ENCODE results near the gene APBB2.

GRCh38 chr4:40874331-40874730 lies 340.0 kb downstream of the APBB2 start:
- TF ChIP-seq CTCF (IDR thresholded peaks at IDR 0.05) (no peak), POLR2A (IDR thresholded peaks at IDR 0.05) (no peak)
